ENCODE data around the gene BNIP3.
"Not testable (repeated sequence)": the region's sequence is repeated elsewhere in the genome, so short reads cannot be mapped to it uniquely, and the experiment has no call there.

Gene BNIP3

GRCh38 chr10:131928248-131929095, 53.3 kb downstream of the BNIP3 start:
- DNase-seq = peak; percentile 38 to 47

GRCh38 chr10:131926743-131927595, 54.8 kb downstream of the BNIP3 start:
- DNase-seq = no peak

GRCh38 chr10:131926253-131926652, 55.5 kb downstream of the BNIP3 start:
- DNase-seq = no peak

- DNase-seq = no peak
These were observed 56.0 kb downstream of the BNIP3 start for GRCh38 chr10:131925716-131926115.

- DNase-seq = no peak
These were observed 56.6 kb downstream of the BNIP3 start for GRCh38 chr10:131925011-131925649.

- DNase-seq = no peak
These were observed 58.5 kb downstream of the BNIP3 start for GRCh38 chr10:131923038-131923756.

GRCh38 chr10:131921184-131921583, 60.5 kb downstream of the BNIP3 start:
- DNase-seq = no peak

GRCh38 chr10:131920693-131921092, 61.0 kb downstream of the BNIP3 start:
- DNase-seq = no peak

GRCh38 chr10:131920151-131920550, 61.6 kb downstream of the BNIP3 start:
- DNase-seq = peak; percentile 29 to 32

GRCh38 chr10:131919461-131919860, 62.3 kb downstream of the BNIP3 start:
- not testable (repeated sequence) for DNase-seq

Data from activated CD4-positive, alpha-beta T cell treated with anti-CD3 and anti-CD28 coated beads for 4 hours (primary cell).